HG03460 (cell line): ENCODE results near the gene PRR15L.

Experiments
- ATAC-seq: cut with Tn5 transposase; IDR thresholded peaks from one replicate; pipeline ENCODE4 v1.9.1; 2021; ENCODE audit not compliant: unreplicated experiment

PRR15L gene

GRCh38 chr17:47962901-47963300 lies 5.2 kb upstream of the PRR15L start:
- no peak for ATAC-seq

- ATAC-seq: no peak
Observed at GRCh38 chr17:47961406-47961805, 3.7 kb upstream of the PRR15L start.

GRCh38 chr17:47959825-47960655 lies 2.4 kb upstream of the PRR15L start:
- ATAC-seq: no peak

- no peak for ATAC-seq
Observed at GRCh38 chr17:47956791-47957590, 692 bp downstream of the PRR15L start.

- ATAC-seq: no peak
Observed at GRCh38 chr17:47955497-47956461, 1.9 kb downstream of the PRR15L start.

GRCh38 chr17:47953909-47954308 lies 3.8 kb downstream of the PRR15L start:
- no peak for ATAC-seq

GRCh38 chr17:47952171-47953021 lies 5.3 kb downstream of the PRR15L start:
- no peak for ATAC-seq

- no peak for ATAC-seq
Observed at GRCh38 chr17:47950448-47950847, 7.2 kb downstream of the PRR15L start.

- no peak for ATAC-seq
Observed at GRCh38 chr17:47949946-47950345, 7.7 kb downstream of the PRR15L start.

- no peak for ATAC-seq
Observed at GRCh38 chr17:47949197-47949759, 8.4 kb downstream of the PRR15L start.

- ATAC-seq: no peak
Observed at GRCh38 chr17:47948706-47949196, 8.9 kb downstream of the PRR15L start.

- peak; percentile 42 for ATAC-seq
Observed at GRCh38 chr17:47946929-47947397, 10.7 kb downstream of the PRR15L start.

GRCh38 chr17:47946516-47946915 lies 11.2 kb downstream of the PRR15L start:
- ATAC-seq: no peak

GRCh38 chr17:47945529-47946508 lies 11.9 kb downstream of the PRR15L start:
- ATAC-seq: no peak

GRCh38 chr17:47945080-47945479 lies 12.6 kb downstream of the PRR15L start:
- no peak for ATAC-seq

- no peak for ATAC-seq
Observed at GRCh38 chr17:47942568-47942967, 15.1 kb downstream of the PRR15L start.

- no peak for ATAC-seq
Observed at GRCh38 chr17:47942096-47942510, 15.6 kb downstream of the PRR15L start.
